AG10803 (cell line): ENCODE measurements around the gene PBOV1.

ENCODE experiments used
- DNase-seq: peaks from one replicate; pipeline ENCODE4 v3.0.0; 2010; ENCODE audit warnings: low read depth
- H3K4me3 ChIP-seq: 2 replicates; pipeline ENCODE4 v1.5.1; 2011; ENCODE audit warnings: mild to moderate bottlenecking, low read length, control low read depth
- TF ChIP-seq, protein P1 (sequence below): conservative IDR thresholded peaks from 2 replicates; pipeline ENCODE4 v1.5.1; 2011; ENCODE audit warnings: mild to moderate bottlenecking, low read length, control low read depth, inconsistent platforms

The PBOV1 gene

DNA sequence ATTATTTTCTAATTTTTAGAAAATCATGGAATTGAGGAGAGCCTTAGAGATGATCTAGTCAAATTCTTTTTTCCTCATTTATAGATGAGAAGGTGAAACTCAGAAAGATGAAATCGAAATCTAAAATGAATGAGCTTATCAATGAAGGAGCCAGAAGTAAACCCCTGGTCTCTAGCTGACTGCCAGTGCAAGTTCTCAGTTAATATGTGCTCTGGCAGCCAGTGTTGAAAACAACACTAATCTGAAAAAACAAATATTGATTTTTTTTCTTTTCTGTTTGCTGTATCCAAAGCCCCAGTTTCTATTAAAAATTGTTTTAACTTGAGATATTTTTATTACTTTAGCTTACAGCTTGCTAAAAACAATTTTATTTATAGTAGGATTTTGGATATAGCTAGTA lies 21.5 kb upstream of the PBOV1 start:
- DNase-seq: no peak
- TF ChIP-seq, protein P1, sequence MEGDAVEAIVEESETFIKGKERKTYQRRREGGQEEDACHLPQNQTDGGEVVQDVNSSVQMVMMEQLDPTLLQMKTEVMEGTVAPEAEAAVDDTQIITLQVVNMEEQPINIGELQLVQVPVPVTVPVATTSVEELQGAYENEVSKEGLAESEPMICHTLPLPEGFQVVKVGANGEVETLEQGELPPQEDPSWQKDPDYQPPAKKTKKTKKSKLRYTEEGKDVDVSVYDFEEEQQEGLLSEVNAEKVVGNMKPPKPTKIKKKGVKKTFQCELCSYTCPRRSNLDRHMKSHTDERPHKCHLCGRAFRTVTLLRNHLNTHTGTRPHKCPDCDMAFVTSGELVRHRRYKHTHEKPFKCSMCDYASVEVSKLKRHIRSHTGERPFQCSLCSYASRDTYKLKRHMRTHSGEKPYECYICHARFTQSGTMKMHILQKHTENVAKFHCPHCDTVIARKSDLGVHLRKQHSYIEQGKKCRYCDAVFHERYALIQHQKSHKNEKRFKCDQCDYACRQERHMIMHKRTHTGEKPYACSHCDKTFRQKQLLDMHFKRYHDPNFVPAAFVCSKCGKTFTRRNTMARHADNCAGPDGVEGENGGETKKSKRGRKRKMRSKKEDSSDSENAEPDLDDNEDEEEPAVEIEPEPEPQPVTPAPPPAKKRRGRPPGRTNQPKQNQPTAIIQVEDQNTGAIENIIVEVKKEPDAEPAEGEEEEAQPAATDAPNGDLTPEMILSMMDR: no peak
- no peak overlapping the region for H3K4me3 ChIP-seq

DNA sequence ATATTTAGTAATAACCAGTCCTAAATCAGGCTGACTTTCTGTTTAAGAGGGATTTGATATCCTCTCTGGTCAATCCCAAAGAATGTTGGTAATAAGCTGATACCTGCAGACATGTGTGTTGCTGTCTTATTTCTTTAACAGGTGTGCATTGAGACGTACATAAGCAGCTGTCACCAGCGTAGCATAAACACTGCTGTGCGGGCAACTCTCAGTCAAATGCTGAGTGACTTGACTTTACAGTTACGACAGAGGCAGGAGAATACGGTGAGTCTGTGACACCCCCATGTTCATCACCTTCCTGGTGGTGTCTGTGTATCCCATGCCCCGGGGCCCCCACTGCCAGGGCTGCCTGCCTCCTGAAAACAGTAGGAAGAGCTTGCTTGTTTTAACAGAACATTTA lies 20.1 kb upstream of the PBOV1 start:
- H3K4me3 ChIP-seq: no peak overlapping the region
- TF ChIP-seq, protein P1: no peak
- DNase-seq: no peak

DNA sequence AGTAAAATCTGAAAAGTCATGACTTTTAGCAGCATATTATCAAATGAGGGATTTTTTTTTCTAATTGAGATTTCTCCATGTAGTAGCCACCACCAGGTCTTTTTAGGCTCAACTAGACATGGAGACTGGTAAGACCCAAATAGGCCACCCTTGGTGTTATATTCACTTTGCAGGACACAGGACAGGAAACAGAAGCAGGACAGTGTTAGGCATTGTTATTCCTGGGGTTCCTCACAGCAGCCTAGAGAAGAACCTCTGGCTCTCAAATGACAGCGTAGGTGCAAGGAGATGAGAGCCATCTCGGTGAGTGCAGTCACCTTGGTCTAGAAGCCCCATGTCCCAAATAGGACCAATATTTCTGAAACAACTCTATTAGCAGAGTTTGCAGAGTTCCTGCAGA lies 19.2 kb upstream of the PBOV1 start:
- TF ChIP-seq, protein P1: no peak
- H3K4me3 ChIP-seq: no peak overlapping the region
- DNase-seq: no peak

DNA sequence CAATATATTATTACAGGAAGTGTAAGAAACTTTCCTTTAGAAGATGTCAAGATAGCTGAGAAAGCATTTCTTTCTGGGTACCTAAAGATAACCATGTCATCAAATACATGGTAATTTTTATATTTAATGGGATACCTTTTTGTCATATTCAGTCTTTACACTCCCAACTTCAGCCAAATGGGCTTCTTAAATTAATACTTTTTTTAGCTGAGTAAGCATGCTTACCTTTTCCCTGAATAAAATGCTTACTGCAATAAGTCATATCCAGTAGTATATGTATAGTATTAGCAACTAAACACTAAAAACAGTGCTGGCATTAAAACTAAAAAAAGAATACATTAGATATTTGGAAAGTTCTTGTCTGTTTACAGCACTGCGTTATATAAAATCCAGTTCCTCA lies 17.4 kb upstream of the PBOV1 start:
- no peak overlapping the region for H3K4me3 ChIP-seq
- no peak for DNase-seq
- TF ChIP-seq, protein P1: no peak

DNA sequence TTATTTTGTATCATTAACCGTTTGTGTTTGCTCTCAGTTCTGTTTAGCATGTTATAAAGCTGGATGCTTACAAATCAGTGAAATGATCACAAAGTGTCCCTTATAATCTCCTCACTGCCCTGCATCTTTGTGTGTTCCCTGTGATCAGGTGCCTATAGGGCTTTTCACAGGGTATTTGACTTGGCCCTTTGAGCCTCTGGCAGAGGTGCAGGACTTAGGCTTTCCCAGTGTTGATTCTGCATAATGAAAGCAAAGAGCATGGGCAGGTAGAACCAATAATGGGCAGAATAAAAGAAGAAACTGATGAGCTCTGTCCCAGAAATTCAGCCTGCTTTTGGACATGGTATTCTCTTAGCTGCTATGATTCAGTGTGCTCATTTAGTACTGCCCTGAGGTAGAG lies 16.9 kb upstream of the PBOV1 start:
- H3K4me3 ChIP-seq: no peak overlapping the region
- DNase-seq: no peak
- TF ChIP-seq, protein P1: no peak

DNA sequence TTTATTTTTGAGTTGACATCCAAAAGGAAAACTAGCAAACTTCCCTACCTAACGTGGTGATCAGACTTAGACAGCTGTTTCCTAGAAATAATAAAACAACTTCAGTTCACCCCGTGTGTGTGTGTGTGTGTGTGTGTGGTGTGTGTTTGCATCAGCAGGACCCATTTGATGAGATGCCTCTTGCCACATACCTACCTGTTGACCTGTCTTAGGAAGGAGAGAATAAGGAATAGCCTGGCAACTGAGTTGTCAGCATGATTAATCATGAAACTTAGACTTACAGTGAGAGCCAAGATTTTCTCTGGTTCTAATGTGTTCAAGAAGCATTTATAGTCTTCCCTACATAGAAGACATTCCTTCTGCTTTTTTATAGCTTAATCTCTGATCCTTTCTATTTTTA lies 16.1 kb upstream of the PBOV1 start:
- TF ChIP-seq, protein P1: no peak
- H3K4me3 ChIP-seq: no peak overlapping the region
- DNase-seq: no peak

DNA sequence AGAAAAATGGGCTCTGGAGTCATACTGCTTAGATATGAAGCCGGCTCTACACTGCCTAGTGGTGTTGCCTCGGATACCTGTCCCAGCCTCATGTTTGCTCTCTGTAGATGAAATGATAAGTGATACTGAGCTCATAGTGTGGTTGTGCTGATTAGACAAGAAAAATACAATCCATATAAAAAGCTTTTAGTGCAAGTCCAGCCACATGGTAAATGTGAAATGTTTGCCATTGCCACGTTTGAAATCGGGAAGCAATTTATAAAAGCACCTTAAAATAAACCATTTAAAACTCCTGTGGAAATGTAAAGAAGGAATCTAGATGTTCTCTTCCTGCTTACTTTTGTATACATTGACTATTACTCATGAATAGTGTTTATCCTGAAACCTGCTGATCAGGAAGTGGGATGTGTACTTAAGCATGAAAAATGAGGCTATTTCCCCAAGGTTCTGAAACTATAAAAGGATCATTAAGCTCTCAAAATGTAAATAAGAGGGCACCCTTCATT lies 13.1 kb upstream of the PBOV1 start:
- H3K4me3 ChIP-seq: no peak overlapping the region
- TF ChIP-seq, protein P1: no peak
- no peak for DNase-seq
